H9 (cell line): ENCODE measurements around the gene WLS. TPM values are rescaled to one million over a fixed set of nuclear protein-coding genes. Genes with fewer than 3 reads are reported as not detected.

Experiments used
- DNase-seq: peaks from one replicate; pipeline ENCODE4 v3.0.0-alpha.2; 2017
- H2AFZ ChIP-seq: one replicate; pipeline ENCODE4 v1.6.1; 2013; ENCODE audit warnings: mild to moderate bottlenecking, low read length, control low read depth, moderate library complexity
- H2AK5ac ChIP-seq: 2 replicates; pipeline ENCODE4 v1.6.1; 2013; ENCODE audit warnings: low read length, control low read depth, mixed read lengths; ENCODE audit not compliant: insufficient read length
- H2BK120ac ChIP-seq: one replicate; pipeline ENCODE4 v1.6.1; 2013; ENCODE audit warnings: low read depth, mild to moderate bottlenecking, low read length, control low read depth, inconsistent platforms; ENCODE audit not compliant: poor library complexity, severe bottlenecking
- H2BK12ac ChIP-seq: 2 replicates; pipeline ENCODE4 v1.6.1; 2013; ENCODE audit warnings: low read length, control low read depth, mixed read lengths, low read depth; ENCODE audit not compliant: insufficient read length
- H2BK15ac ChIP-seq: 2 replicates; pipeline ENCODE4 v1.6.1; 2013; ENCODE audit warnings: low read depth, low read length, control low read depth
- H2BK20ac ChIP-seq: one replicate; pipeline ENCODE4 v1.6.1; 2013; ENCODE audit warnings: low read depth, mild to moderate bottlenecking, low read length, control low read depth, inconsistent platforms; ENCODE audit not compliant: poor library complexity, severe bottlenecking
- H2BK5ac ChIP-seq: 2 replicates; pipeline ENCODE4 v1.6.1; 2013; ENCODE audit warnings: low read length, control low read depth, mixed read lengths; ENCODE audit not compliant: insufficient read length
- H3K14ac ChIP-seq: 2 replicates; pipeline ENCODE4 v1.6.1; 2013; ENCODE audit warnings: low read length, control low read depth; ENCODE audit not compliant: insufficient read depth
- H3K18ac ChIP-seq: 2 replicates; pipeline ENCODE4 v1.6.1; 2013; ENCODE audit warnings: low read depth, mild to moderate bottlenecking, mixed read lengths, low read length, control low read depth; ENCODE audit not compliant: insufficient read length
- H3K23ac ChIP-seq: 2 replicates; pipeline ENCODE4 v1.6.1; 2013; ENCODE audit warnings: low read length, control low read depth, mixed read lengths, low read depth; ENCODE audit not compliant: insufficient read length
- H3K23me2 ChIP-seq: 2 replicates; pipeline ENCODE4 v1.6.1; 2013; ENCODE audit warnings: low read depth, mild to moderate bottlenecking, mixed read lengths, low read length, control low read depth; ENCODE audit not compliant: insufficient read length, poor library complexity, severe bottlenecking
- H3K27ac ChIP-seq: 2 replicates; pipeline ENCODE4 v1.5.1; 2013; ENCODE audit warnings: low read length, control low read depth, mixed read lengths, low read depth; ENCODE audit not compliant: insufficient read length
- H3K27me3 ChIP-seq: 2 replicates; pipeline ENCODE4 v1.6.1; 2013; ENCODE audit warnings: low read length, control low read depth, inconsistent platforms; ENCODE audit not compliant: insufficient read depth
- H3K4ac ChIP-seq: 2 replicates; pipeline ENCODE4 v1.6.1; 2013; ENCODE audit warnings: low read depth, mild to moderate bottlenecking, control low read depth, inconsistent platforms, low read length, moderate library complexity
- H3K4me1 ChIP-seq: 2 replicates; pipeline ENCODE4 v1.6.1; 2013; ENCODE audit warnings: low read length, control low read depth, inconsistent platforms; ENCODE audit not compliant: insufficient read depth
- H3K4me2 ChIP-seq: 2 replicates; pipeline ENCODE4 v1.6.1; 2013; ENCODE audit warnings: low read length, control low read depth, mixed read lengths; ENCODE audit not compliant: insufficient read length, insufficient read depth
- H3K56ac ChIP-seq: 2 replicates; pipeline ENCODE4 v1.6.1; 2013; ENCODE audit warnings: low read depth, mild to moderate bottlenecking, mixed read lengths, low read length, control low read depth; ENCODE audit not compliant: insufficient read length
- H3K79me1 ChIP-seq: 2 replicates; pipeline ENCODE4 v1.6.1; 2013; ENCODE audit warnings: low read depth, mild to moderate bottlenecking, moderate library complexity, low read length, control low read depth, inconsistent platforms; ENCODE audit not compliant: insufficient read depth, poor library complexity, severe bottlenecking
- H3K79me2 ChIP-seq: 2 replicates; pipeline ENCODE4 v1.6.1; 2013; ENCODE audit warnings: low read length, control low read depth, inconsistent platforms; ENCODE audit not compliant: insufficient read depth
- H3K9ac ChIP-seq: 2 replicates; pipeline ENCODE4 v1.6.1; 2013; ENCODE audit warnings: low read length, control low read depth, mixed read lengths; ENCODE audit not compliant: insufficient read length; ENCODE audit errors: extremely low read depth
- H3K9me3 ChIP-seq: one replicate; pipeline ENCODE4 v1.6.1; 2013; ENCODE audit warnings: low read depth, low read length, inconsistent platforms; ENCODE audit not compliant: control insufficient read depth
- H3T11ph ChIP-seq: one replicate; pipeline ENCODE4 v1.6.1; 2013; ENCODE audit warnings: mild to moderate bottlenecking, low read length, control low read depth, inconsistent platforms
- H4K20me1 ChIP-seq: one replicate; pipeline ENCODE4 v1.6.1; 2013; ENCODE audit not compliant: control insufficient read depth, insufficient read length, insufficient read depth
- H4K5ac ChIP-seq: 2 replicates; pipeline ENCODE4 v1.6.1; 2013; ENCODE audit warnings: low read depth, mild to moderate bottlenecking, mixed read lengths, low read length, control low read depth; ENCODE audit not compliant: insufficient read length
- H4K8ac ChIP-seq: replicated peaks from 2 replicates; pipeline ENCODE4 v1.6.1; 2013; ENCODE audit warnings: low read length, control low read depth, mixed read lengths, low read depth; ENCODE audit not compliant: insufficient read length
- H4K91ac ChIP-seq: 2 replicates; pipeline ENCODE4 v1.6.1; 2013; ENCODE audit warnings: low read depth, mild to moderate bottlenecking, moderate library complexity, mixed read lengths, low read length, control low read depth; ENCODE audit not compliant: insufficient read length
- H3K27ac Mint-ChIP-seq, 3 experiments: 2 replicates in 2 of 3; 3 replicates in 1 of 3; pipeline ENCODE4 v1.8.0; 2020 to 2021; ENCODE audit warnings: mixed read lengths in 3 of 3, mild to moderate bottlenecking in 1 of 3, moderate library complexity in 1 of 3
- H3K27me3 Mint-ChIP-seq: 2 replicates; pipeline ENCODE4 v1.8.0; 2021; ENCODE audit warnings: low read depth, mild to moderate bottlenecking, moderate library complexity, mixed read lengths
- H3K36me3 Mint-ChIP-seq, 3 experiments: 2 replicates in 2 of 3; 3 replicates in 1 of 3; pipeline ENCODE4 v1.8.0; 2020 to 2021; ENCODE audit warnings: low read depth in 3 of 3, mixed read lengths in 3 of 3; ENCODE audit not compliant: insufficient read depth in 1 of 3
- H3K4me1 Mint-ChIP-seq, 2 experiments: 2 replicates each; pipeline ENCODE4 v1.8.0; 2020; ENCODE audit warnings: mixed read lengths in 2 of 2
- H3K4me3 Mint-ChIP-seq, 2 experiments: 2 replicates in 1 of 2; 3 replicates in 1 of 2; pipeline ENCODE4 v1.8.0; 2020 to 2021; ENCODE audit warnings: mild to moderate bottlenecking in 2 of 2, mixed read lengths in 2 of 2, moderate library complexity in 1 of 2
- H3K9me3 Mint-ChIP-seq, 2 experiments: 2 replicates in 1 of 2; 3 replicates in 1 of 2; pipeline ENCODE4 v1.8.0; 2020; ENCODE audit warnings: mild to moderate bottlenecking in 2 of 2, mixed read lengths in 2 of 2, moderate library complexity in 1 of 2
- WGBS: extraction: QIAGEN DNeasy Blood & Tissue Kit; methylation state at CpG from one replicate; pipeline ENCODE4 v1.1.7; 2013; ENCODE audit warnings: missing lambda C conversion rate, low lambda C conversion rate, mixed read lengths; ENCODE audit not compliant: insufficient read length; ENCODE audit errors: extremely low coverage; 5-methylcytosine and 5-hydroxymethylcytosine counted together
- total RNA-seq: library from RNA; stranded (reverse); gene quantifications from 2 replicates; pipeline ENCODE4 v1.2.1, GENCODE V29; 2021
- TF ChIP-seq, protein P1 (sequence below): fragments of 200-600 bp; sonication (generic); conservative IDR thresholded peaks from 3 replicates; pipeline ENCODE4 v1.8.0; 2021; ENCODE audit warnings: antibody characterized with exemption, mild to moderate bottlenecking

Gene WLS
- total RNA-seq, 1 experiment from 2014 or later: 0.94 TPM

DNA sequence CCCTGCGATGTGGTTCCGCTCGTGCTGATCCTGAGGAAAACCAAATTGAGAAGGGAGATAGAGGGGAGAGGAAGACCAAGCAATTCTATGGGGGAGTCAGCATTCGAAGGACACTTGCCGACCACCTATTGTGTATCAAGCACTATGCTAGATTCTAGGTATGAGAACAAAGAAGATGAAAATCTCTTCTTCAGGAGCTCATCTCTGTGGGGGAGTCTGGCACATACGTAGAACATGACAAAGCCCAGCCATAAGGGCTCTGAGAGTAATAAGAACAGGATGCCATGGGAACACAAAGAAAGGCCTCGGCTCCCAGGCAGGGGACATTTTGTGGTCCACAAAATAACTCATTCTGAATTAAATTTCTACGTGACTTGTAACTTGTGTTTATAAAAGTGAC lies 83.7 kb downstream of the WLS start:
- Histone ChIP-seq H3K14ac (no peak overlapping the region), H2AFZ (no peak overlapping the region), H3K79me1 (no peaks in the 10 kb centered on the region), H3K56ac (no peak overlapping the region), H3K4ac (no peak overlapping the region), H3K18ac (no peak overlapping the region), H3K23me2 (no peaks in the 10 kb centered on the region), H4K8ac (no peak overlapping the region), H3K79me2 (no peaks in the 10 kb centered on the region), H4K91ac (no peak overlapping the region), H4K5ac (no peak overlapping the region), H2BK20ac (no peak overlapping the region), H3K23ac (no peak overlapping the region), H3K4me2 (no peak overlapping the region), H4K20me1 (no peaks in the 10 kb centered on the region), H3T11ph (no peak overlapping the region), H2BK15ac (no peak overlapping the region), H3K27ac (no peak overlapping the region), H2BK120ac (no peak overlapping the region), H2AK5ac (no peak overlapping the region), H3K27me3 (no peaks in the 10 kb centered on the region), H2BK12ac (no peak overlapping the region), H3K9ac (no peak overlapping the region), H3K4me1 (peaks cover 4% of the 10 kb centered on the region; the same call in 1 of the 2 replicates), H3K9me3 (no peaks in the 10 kb centered on the region), H2BK5ac (no peak overlapping the region)
- DNase-seq: no peak
- no peak overlapping the region for H3K4me3 Mint-ChIP-seq
- WGBS: no CpG with 5 or more reads among the region's 8 CpGs
- TF ChIP-seq, protein P1, sequence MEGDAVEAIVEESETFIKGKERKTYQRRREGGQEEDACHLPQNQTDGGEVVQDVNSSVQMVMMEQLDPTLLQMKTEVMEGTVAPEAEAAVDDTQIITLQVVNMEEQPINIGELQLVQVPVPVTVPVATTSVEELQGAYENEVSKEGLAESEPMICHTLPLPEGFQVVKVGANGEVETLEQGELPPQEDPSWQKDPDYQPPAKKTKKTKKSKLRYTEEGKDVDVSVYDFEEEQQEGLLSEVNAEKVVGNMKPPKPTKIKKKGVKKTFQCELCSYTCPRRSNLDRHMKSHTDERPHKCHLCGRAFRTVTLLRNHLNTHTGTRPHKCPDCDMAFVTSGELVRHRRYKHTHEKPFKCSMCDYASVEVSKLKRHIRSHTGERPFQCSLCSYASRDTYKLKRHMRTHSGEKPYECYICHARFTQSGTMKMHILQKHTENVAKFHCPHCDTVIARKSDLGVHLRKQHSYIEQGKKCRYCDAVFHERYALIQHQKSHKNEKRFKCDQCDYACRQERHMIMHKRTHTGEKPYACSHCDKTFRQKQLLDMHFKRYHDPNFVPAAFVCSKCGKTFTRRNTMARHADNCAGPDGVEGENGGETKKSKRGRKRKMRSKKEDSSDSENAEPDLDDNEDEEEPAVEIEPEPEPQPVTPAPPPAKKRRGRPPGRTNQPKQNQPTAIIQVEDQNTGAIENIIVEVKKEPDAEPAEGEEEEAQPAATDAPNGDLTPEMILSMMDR: no peak
- no peaks in the 10 kb centered on the region for H3K36me3 Mint-ChIP-seq
- peaks cover 3% of the 10 kb centered on the region; the same call in 1 of the 2 replicates for H3K27me3 Mint-ChIP-seq
- peak overlapping the region in 1 of 3 experiments; percentile 48; a peak in 1 of 7 replicates for H3K27ac Mint-ChIP-seq
- H3K9me3 Mint-ChIP-seq: peaks cover 0 to 1% of the 10 kb centered on the region in 2 experiments; a peak in 1 of 5 replicates
- peaks cover 14 to 17% of the 10 kb centered on the region in 2 experiments for H3K4me1 Mint-ChIP-seq
